Urothelium cell line (cell line): Measurements from ENCODE around the gene SYT13.
"Not testable (repeated sequence)": the region's sequence is repeated elsewhere in the genome, so short reads cannot be mapped to it uniquely, and the experiment has no call there.

ENCODE experiments used
- DNase-seq: peaks from one replicate; pipeline ENCODE4 v3.0.0; 2011; ENCODE audit warnings: low spot score, mixed read lengths
- FAIRE-seq: peaks from 2 replicates; lab custom pipeline; 2011; peaks lifted over from hg19 to GRCh38; lab: Jason Lieb, UNC

The SYT13 gene

GRCh38 chr11:45250035-45250718, 36.0 kb downstream of the SYT13 start:
- FAIRE-seq (no peak), DNase-seq (no peak)

- not testable (repeated sequence) for DNase-seq, FAIRE-seq
These were observed 36.8 kb downstream of the SYT13 start for GRCh38 chr11:45249372-45249771.

- DNase-seq: no peak
- FAIRE-seq: no peak
These were observed 37.6 kb downstream of the SYT13 start for GRCh38 chr11:45248501-45249011.

GRCh38 chr11:45247433-45247832, 38.7 kb downstream of the SYT13 start:
- no peak for DNase-seq
- FAIRE-seq: no peak

- FAIRE-seq: no peak
- DNase-seq: no peak
These were observed 39.9 kb downstream of the SYT13 start for GRCh38 chr11:45246241-45246640.

- no peak for FAIRE-seq
- DNase-seq: no peak
These were observed 40.7 kb downstream of the SYT13 start for GRCh38 chr11:45245218-45246045.

- no peak for FAIRE-seq
- no peak for DNase-seq
These were observed 42.2 kb downstream of the SYT13 start for GRCh38 chr11:45243967-45244366.

- DNase-seq (no peak), FAIRE-seq (no peak)
These were observed 46.4 kb downstream of the SYT13 start for GRCh38 chr11:45239733-45240132.

- FAIRE-seq: no peak
These were observed 47.4 kb downstream of the SYT13 start for GRCh38 chr11:45238724-45239123.

GRCh38 chr11:45237711-45238315, 48.3 kb downstream of the SYT13 start:
- FAIRE-seq (no peak), DNase-seq (no peak)

More at GRCh38 chr11:45238724-45239123, 47.4 kb downstream of the SYT13 start:
- DNase-seq: peak; percentile 52

- FAIRE-seq: no peak
- no peak for DNase-seq
These were observed 51.7 kb downstream of the SYT13 start for GRCh38 chr11:45234306-45235006.

GRCh38 chr11:45233804-45234170, 52.4 kb downstream of the SYT13 start:
- no peak for FAIRE-seq
- DNase-seq: no peak

GRCh38 chr11:45233121-45233803, 52.9 kb downstream of the SYT13 start:
- DNase-seq (peak; percentile 79), FAIRE-seq (no peak)

GRCh38 chr11:45232341-45233080, 53.6 kb downstream of the SYT13 start:
- FAIRE-seq (no peak), DNase-seq (no peak)

- FAIRE-seq (no peak), DNase-seq (no peak)
These were observed 56.6 kb downstream of the SYT13 start for GRCh38 chr11:45229401-45230020.

GRCh38 chr11:45227836-45228235, 58.3 kb downstream of the SYT13 start:
- FAIRE-seq (no peak), DNase-seq (no peak)

- DNase-seq (no peak), FAIRE-seq (no peak)
These were observed 59.2 kb downstream of the SYT13 start for GRCh38 chr11:45226901-45227300.

GRCh38 chr11:45225961-45226871, 59.9 kb downstream of the SYT13 start:
- no peak for DNase-seq
- FAIRE-seq: peak; percentile 42
